Central memory CD8-positive, alpha-beta T cell (primary cell): ENCODE measurements around the gene CPM.

ENCODE experiments used
- ATAC-seq: fragments of 150-1000 bp; cut with Tn5 transposase; replicated peaks from 2 replicates; pipeline ENCODE4 v1.10.0; 2022; ENCODE audit warnings: mild to moderate bottlenecking, moderate FRiP score, moderate number of reproducible peaks; ENCODE audit not compliant: poor library complexity, severe bottlenecking; ENCODE audit errors: extremely low read depth
- DNase-seq, 2 donors: peaks; one replicate each; pipeline ENCODE4 v3.0.0; 2021; ENCODE audit warnings: low spot score in 2 of 2
- H3K27ac Mint-ChIP-seq: one replicate; pipeline ENCODE4 v1.8.0; 2022; ENCODE audit warnings: low read depth, mild to moderate bottlenecking, moderate library complexity, mixed read lengths
- H3K27me3 Mint-ChIP-seq: one replicate; pipeline ENCODE4 v1.8.0; 2022; ENCODE audit warnings: mixed read lengths
- H3K36me3 Mint-ChIP-seq: one replicate; pipeline ENCODE4 v1.8.0; 2022; ENCODE audit warnings: mild to moderate bottlenecking, moderate library complexity, mixed read lengths; ENCODE audit not compliant: insufficient read depth
- H3K4me1 Mint-ChIP-seq: one replicate; pipeline ENCODE4 v1.8.0; 2022; ENCODE audit warnings: mixed read lengths
- H3K4me3 Mint-ChIP-seq: one replicate; pipeline ENCODE4 v1.8.0; 2022; ENCODE audit warnings: mild to moderate bottlenecking, moderate library complexity, mixed read lengths
- H3K9me3 Mint-ChIP-seq: one replicate; pipeline ENCODE4 v1.8.0; 2022; ENCODE audit warnings: mixed read lengths

Gene CPM

GRCh38 chr12:68967046-68967445 is 34.1 kb upstream of the CPM start:
- no peak overlapping the region for H3K27ac Mint-ChIP-seq
- H3K27me3 Mint-ChIP-seq, result no peaks in the 10 kb centered on the region
- H3K4me3 Mint-ChIP-seq, result no peak overlapping the region
- ATAC-seq (no peak), DNase-seq (no peak)
- peaks cover 2% of the 10 kb centered on the region for H3K36me3 Mint-ChIP-seq
- H3K4me1 Mint-ChIP-seq, result no peaks in the 10 kb centered on the region
- no peaks in the 10 kb centered on the region for H3K9me3 Mint-ChIP-seq

DNA sequence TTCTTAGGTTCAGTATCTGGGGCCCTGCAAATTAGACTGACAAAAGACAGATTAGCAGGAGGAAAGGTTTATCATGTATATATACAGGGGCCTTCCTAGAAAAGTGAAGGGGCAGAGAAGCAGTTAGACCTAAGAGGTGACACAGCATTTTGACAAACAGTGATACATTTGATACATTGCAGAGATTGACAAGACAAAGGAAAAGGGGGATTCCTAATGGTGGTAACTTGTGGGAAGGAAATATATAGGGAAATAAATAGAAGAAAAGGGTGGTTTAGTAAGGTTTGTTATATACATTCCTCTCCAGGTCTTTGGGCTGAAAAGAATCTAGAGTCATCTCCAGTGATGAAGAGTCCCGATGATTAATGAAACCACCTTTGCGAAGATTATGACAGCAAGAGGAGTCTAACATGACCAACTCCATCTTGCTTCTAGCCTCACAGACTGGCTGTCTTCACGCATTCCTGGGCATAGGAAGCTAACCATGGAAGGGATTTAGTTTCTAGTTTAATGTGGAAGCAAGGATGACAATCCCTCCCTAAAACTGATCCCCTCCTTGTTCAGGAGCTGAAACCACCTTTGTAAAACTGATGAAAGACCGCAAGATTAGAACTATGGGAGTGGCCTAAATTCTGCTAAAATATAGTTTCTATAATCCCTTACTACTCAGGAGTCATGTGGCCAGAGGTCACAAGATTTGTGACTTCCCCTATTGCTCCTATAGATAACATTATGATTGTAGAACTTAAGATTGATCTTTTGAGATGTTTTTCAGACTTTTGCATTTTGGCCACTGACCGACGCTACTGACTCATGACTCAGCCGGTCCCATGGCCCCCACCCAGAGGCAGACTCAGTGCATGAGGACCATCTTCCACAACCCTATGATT is 31.1 kb upstream of the CPM start:
- Mint-ChIP-seq H3K4me1 (no peaks in the 10 kb centered on the region), H3K27ac (no peak overlapping the region), H3K9me3 (no peaks in the 10 kb centered on the region), H3K27me3 (no peaks in the 10 kb centered on the region), H3K36me3 (peaks cover 2% of the 10 kb centered on the region), H3K4me3 (no peak overlapping the region)
- DNase-seq (no peak), ATAC-seq (no peak)

DNA sequence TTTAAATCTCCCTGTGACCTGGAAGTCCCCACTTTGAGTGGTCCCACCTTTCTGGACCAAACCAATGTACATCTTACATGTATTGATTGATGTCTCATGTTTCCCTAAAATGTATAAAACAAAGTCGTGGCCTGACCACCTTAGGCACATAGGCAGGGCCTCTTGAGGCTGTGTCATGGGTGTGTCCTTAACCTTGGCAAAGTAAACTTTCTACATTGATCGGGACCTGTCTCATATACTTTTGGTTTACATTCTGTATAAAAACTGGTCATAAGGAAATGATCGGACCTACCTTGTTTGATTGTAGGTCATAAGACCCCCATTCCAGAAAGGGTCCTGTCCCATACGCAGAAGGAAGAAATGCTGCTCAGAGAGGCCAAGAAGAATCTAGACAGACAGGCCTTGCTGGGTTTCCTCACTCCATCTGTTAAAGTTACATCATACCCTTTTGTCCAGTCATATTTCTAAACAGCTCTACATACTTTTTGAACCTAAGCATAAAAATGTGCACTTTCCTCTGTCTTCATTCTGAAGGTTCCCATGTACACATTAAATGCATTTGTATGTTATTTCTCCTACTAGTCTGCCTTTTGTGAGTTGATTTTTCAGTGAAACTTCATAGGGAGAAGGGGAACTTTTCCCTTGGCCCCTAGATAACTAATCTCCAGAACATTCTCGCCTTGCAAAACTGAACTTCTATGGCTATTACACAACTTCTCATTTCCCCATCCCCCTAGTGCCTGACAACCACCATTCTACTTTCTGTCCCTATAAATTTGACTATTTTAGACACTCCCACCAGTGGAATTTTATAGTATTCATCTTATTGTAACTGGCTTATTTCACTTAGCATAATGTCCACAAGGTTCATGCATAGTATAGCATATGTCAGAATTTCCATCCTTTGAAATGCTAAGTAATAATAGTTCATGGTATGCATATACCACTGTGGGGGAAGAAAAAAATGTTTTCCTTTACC is 30.2 kb upstream of the CPM start:
- Mint-ChIP-seq H3K4me1 (peaks cover 8% of the 10 kb centered on the region), H3K27ac (no peak overlapping the region), H3K4me3 (no peak overlapping the region), H3K27me3 (no peaks in the 10 kb centered on the region), H3K36me3 (peaks cover 2% of the 10 kb centered on the region), H3K9me3 (no peaks in the 10 kb centered on the region)
- ATAC-seq (no peak), DNase-seq (no peak)

DNA sequence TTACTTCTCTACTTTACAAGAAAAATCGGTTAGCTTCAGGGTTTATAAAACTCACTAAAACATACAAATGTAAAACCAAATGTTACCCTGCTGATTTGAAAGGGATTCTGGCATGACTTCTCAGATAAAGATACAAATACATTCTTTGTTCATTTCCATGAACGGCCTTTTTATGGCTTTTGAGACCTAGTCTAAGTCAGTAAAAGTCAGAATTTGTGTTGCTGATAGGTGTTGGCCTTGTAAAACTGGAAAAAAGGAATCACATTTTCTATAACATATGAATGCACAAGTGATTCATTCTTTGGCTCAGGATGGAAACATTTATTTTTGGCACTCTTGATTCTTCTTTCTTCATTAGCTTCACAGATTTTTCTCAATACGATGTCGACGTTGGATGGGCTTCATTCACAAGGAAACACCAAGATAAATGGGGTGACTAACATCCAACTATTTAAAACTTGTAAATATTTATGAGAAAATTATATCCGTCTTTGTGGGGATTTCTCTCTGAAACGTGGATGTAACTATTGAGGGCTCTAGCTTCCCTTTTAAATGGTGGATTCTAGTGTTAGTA is 27.0 kb upstream of the CPM start:
- H3K27me3 Mint-ChIP-seq, result no peaks in the 10 kb centered on the region
- peaks cover 10% of the 10 kb centered on the region for H3K4me1 Mint-ChIP-seq
- no peaks in the 10 kb centered on the region for H3K9me3 Mint-ChIP-seq
- no peak overlapping the region for H3K27ac Mint-ChIP-seq
- ATAC-seq, result no peak
- H3K4me3 Mint-ChIP-seq, result no peak overlapping the region
- H3K36me3 Mint-ChIP-seq, result no peaks in the 10 kb centered on the region
- no peak for DNase-seq

- Mint-ChIP-seq H3K4me1 (peaks cover 10% of the 10 kb centered on the region), H3K27ac (no peak overlapping the region), H3K9me3 (no peaks in the 10 kb centered on the region), H3K4me3 (no peak overlapping the region), H3K36me3 (no peaks in the 10 kb centered on the region), H3K27me3 (no peaks in the 10 kb centered on the region)
- ATAC-seq (no peak), DNase-seq (no peak)
Measured at GRCh38 chr12:68959143-68959858, 26.3 kb upstream of the CPM start.

DNA sequence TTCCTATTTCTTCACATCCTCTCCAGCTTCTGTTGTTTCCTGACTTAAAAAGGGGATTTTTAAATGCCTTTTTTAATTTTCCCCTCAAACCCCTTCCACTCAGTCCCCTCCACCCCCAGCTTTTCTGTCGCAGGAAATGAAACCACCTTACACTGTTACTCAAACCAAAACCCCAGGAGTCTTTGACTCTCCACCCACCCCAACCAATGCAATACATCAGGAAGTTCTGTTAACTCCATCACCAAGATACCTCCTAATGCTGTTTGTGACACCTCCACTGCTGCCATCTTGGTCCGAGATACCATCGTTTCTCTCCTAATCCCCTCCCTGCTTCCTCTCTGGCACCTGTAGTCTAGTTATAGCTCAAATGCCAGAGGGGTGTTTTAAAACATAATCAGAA is 25.4 kb upstream of the CPM start:
- no peak for ATAC-seq
- Mint-ChIP-seq H3K4me3 (no peak overlapping the region), H3K4me1 (peaks cover 10% of the 10 kb centered on the region), H3K9me3 (no peaks in the 10 kb centered on the region), H3K27me3 (no peaks in the 10 kb centered on the region), H3K36me3 (peaks cover 2% of the 10 kb centered on the region), H3K27ac (no peak overlapping the region)
- no peak for DNase-seq

DNA sequence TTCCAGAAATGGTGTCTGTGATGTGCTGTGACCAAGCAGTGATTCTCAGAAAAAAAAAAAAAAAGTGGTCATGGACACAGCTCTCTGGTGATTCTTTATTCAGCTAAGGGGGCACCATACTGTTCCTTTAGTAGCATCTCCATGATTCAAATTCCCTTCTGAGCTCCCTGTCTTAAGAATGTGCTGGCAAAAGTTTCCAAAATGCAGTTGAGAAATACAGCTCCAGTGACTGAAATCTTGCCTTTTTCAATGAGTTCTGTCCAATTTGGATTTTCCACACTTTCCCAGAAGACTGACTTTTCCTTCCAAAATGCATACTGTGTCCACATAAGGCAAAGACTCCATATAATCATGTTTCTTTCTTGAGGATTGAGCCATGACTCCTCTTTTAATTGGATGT is 24.3 kb upstream of the CPM start:
- no peak overlapping the region for H3K27ac Mint-ChIP-seq
- peaks cover 4% of the 10 kb centered on the region for H3K36me3 Mint-ChIP-seq
- no peaks in the 10 kb centered on the region for H3K27me3 Mint-ChIP-seq
- ATAC-seq (no peak), DNase-seq (no peak)
- H3K4me3 Mint-ChIP-seq, result no peak overlapping the region
- H3K9me3 Mint-ChIP-seq, result no peaks in the 10 kb centered on the region
- peaks cover 10% of the 10 kb centered on the region for H3K4me1 Mint-ChIP-seq

GRCh38 chr12:68956466-68956865 is 23.5 kb upstream of the CPM start:
- peaks cover 4% of the 10 kb centered on the region for H3K36me3 Mint-ChIP-seq
- H3K4me3 Mint-ChIP-seq, result no peak overlapping the region
- H3K27ac Mint-ChIP-seq, result no peak overlapping the region
- H3K9me3 Mint-ChIP-seq, result no peaks in the 10 kb centered on the region
- ATAC-seq (no peak), DNase-seq (no peak)
- peaks cover 10% of the 10 kb centered on the region for H3K4me1 Mint-ChIP-seq
- no peaks in the 10 kb centered on the region for H3K27me3 Mint-ChIP-seq

DNA sequence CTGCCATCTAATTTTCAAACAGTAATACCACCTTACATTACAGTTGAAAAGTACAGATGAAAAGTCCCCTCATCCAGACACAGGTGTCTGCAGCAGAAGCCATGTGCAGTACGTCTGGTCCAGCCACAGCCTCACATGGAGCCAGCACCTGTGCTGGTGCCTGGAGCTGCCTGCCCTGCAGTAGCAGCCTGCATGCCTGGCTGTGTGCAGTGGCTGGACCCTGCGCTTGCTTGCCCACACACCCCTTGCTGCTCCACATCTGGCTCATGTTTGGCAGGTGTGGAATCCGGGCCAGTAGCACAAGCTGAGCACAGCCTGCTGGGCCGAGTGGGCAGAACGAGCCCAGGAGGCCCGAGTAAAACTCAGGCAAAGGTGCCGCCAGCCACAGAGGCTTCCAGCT is 21.8 kb upstream of the CPM start:
- ATAC-seq (no peak), DNase-seq (no peak)
- Mint-ChIP-seq H3K27ac (no peak overlapping the region), H3K4me1 (peaks cover 10% of the 10 kb centered on the region), H3K27me3 (no peaks in the 10 kb centered on the region), H3K36me3 (peaks cover 4% of the 10 kb centered on the region), H3K9me3 (no peaks in the 10 kb centered on the region), H3K4me3 (no peak overlapping the region)

GRCh38 chr12:68953536-68953935 is 20.6 kb upstream of the CPM start:
- Mint-ChIP-seq H3K27me3 (no peaks in the 10 kb centered on the region), H3K4me1 (peaks cover 5% of the 10 kb centered on the region), H3K27ac (no peak overlapping the region), H3K9me3 (no peaks in the 10 kb centered on the region), H3K4me3 (no peak overlapping the region), H3K36me3 (peaks cover 4% of the 10 kb centered on the region)
- ATAC-seq, result no peak
- DNase-seq, result no peak

DNA sequence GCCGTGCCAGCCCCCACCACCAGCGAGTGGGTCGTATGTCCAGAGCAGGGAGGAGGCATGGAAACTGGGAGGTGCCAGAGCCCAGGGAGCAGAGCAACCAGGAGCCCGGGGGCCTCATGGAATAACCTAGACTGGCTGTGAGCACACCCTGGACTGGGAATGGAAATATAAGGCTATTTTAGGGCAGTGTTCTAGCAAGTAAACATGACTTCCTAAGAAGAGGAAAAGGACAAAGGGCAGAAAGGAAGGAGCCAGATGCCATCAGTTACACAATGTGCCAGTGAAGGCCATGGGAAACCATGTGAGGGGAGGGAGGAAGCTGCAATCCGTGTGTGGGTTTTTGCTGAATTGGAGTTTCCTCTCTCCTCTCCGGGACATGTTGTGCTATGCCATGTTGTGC is 18.7 kb upstream of the CPM start:
- Mint-ChIP-seq H3K9me3 (no peaks in the 10 kb centered on the region), H3K27me3 (no peaks in the 10 kb centered on the region), H3K4me3 (no peak overlapping the region), H3K27ac (no peak overlapping the region), H3K36me3 (peaks cover 4% of the 10 kb centered on the region), H3K4me1 (no peaks in the 10 kb centered on the region)
- DNase-seq, result no peak
- ATAC-seq, result no peak

GRCh38 chr12:68950511-68950910 is 17.5 kb upstream of the CPM start:
- Mint-ChIP-seq H3K36me3 (peaks cover 4% of the 10 kb centered on the region), H3K4me1 (no peaks in the 10 kb centered on the region), H3K27ac (no peak overlapping the region), H3K27me3 (no peaks in the 10 kb centered on the region), H3K9me3 (no peaks in the 10 kb centered on the region), H3K4me3 (no peak overlapping the region)
- DNase-seq, result no peak
- no peak for ATAC-seq
